GM03348 (cell line): Measurements from ENCODE around the gene CTNNB1.

Experiments
- DNase-seq: peaks from one replicate; pipeline ENCODE4 v3.0.0; 2012; ENCODE audit warnings: low spot score

Gene CTNNB1

DNA sequence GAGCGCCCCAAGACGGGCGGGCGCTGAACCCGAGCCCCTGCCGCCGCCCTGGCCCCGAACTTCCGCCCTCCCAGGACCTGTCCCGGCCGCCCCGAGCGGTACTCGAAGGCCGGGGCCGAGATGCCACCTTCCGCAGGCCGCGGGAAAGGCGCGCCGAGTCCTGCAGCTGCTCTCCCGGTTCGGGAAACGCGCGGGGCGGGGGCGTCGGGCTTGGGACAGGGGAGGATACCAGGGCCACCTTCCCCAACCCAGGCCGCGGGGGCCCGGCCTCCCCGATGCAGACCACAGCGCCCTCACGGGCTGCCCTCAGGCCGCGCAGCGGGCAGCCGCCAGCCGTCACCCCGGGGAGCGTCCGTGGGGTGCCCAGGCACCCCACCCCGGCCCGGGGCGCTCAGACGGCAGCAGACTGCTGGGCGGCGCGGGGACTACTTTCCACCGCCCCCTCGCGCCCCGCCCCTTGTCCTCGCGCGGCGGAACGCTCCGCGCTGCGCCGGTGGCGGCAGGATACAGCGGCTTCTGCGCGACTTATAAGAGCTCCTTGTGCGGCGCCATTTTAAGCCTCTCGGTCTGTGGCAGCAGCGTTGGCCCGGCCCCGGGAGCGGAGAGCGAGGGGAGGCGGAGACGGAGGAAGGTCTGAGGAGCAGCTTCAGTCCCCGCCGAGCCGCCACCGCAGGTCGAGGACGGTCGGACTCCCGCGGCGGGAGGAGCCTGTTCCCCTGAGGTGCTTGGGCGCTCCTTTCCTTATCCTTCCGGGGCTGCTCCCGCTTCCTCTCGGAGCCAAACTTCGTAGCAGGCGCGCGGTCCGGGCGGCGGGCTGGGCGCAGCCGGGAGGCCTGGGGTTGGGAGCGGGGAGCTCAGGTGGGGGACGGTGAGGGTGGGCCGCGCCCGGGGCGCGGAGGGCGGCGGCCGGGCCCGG is at the start of gene CTNNB1:
Gene CTNNB1, plus strand, starts transcription at position 556 of the 916 bp plus-strand sequence. CDS start 24,564 bp downstream, outside the sequence.
- peak; percentile 94 for DNase-seq

DNA sequence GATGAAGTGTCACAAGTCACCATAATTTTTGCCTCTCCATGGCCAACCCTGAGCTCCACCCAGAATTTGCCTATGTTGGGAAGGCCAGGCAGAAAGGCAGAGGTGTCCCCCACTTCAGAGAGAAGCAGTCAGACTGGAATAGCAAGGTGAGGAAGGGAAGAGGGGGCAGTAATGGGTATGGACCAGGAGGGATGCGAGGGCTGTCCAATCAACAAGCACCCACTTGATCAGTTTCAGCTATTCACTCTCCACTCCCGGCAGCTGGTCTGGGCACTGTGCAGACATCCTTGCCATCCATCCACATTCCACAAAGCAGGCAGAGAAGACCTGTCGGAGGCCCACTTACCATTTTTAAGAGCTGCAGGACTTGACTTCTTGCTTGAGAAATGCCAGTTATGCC is 43.5 kb upstream of the CTNNB1 start:
- DNase-seq, result no peak

- DNase-seq, result no peak
Observed at GRCh38 chr3:41158947-41159346, 40.4 kb upstream of the CTNNB1 start.

DNA sequence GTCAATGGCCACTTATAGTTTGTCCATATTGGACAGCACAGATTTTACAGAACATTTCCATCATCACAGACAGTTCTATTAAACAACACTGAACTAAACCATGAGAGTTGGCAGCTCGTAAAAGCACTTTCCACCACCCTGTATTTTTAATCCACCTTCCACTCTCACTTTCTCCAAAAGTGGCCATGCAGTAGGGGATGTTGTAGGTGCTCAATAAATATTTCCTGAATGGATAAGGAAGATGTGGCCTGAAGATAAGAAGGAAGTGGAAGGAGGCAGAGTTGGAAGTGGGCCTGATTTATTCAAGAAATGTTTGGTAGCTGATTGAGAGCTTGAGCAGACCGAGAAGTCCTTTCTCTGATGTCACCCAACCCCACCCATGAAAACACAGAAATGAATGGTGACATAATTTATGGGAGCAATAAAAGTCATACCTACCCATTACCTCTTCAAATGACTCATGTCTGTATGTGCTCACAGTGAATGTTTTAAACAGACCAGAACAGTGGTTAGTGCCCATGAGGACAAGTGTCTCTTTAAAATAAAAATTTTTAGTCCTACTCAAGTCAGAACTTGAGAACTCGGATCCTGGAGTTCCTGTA is 39.6 kb upstream of the CTNNB1 start:
- no peak for DNase-seq

DNA sequence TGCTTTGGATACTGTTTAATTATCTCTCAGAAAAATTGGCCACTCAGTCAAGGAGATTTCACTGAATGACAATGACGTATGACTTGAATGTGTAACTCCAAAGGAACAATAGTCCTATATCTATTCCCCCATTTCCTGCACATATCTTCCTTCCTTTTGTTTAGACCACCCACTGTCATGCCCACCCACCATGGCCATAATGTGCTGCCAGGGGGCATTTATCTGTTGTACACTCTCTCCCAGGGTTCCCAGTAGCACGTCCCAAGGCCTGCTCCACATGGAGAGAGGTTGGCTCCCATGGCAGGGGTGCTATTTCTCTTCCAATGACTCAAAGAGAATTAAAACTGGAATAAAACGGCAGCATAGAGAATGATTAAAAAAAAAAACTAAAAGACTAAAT is 36.8 kb upstream of the CTNNB1 start:
- no peak for DNase-seq

DNA sequence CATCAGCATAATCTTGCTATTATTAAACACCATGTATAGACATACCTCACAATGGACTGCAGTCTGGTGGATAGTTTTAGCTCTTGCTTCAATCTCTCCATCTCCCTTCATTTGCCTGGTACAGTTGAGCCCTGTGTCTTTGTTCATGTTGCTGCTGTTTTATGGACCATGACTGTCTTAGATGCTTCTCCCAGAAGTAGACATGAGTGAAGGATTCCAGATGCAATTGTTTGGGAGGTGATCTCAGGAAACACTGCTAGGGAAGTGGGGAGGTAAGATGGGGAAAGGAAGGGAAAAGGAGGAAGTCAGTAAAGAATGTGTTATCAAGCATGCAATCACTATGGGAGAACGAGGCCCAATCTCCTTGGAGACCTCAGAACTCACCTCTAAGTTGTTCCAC is 36.3 kb upstream of the CTNNB1 start:
- no peak for DNase-seq

DNA sequence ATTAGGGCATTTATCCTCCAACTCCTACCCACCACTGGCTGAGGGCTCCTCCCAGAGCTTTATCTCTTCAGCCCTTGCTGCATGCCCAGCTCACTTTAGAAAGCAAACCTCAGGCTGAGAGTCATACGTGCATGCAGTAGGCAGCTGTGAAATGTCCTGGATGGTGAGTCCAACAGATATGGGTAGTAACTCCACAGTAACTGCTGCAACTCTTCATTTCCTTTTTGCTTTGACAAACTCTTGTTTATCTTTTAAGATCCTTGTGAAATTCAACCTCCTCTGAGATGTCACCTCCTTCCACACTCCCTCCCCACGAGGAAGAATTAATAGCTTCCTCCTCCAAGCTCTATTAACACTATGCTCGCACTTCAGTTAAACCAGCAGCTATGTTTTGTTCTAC is 35.9 kb upstream of the CTNNB1 start:
- DNase-seq, result no peak

GRCh38 chr3:41164777-41165176 is 34.5 kb upstream of the CTNNB1 start:
- DNase-seq, result no peak

DNA sequence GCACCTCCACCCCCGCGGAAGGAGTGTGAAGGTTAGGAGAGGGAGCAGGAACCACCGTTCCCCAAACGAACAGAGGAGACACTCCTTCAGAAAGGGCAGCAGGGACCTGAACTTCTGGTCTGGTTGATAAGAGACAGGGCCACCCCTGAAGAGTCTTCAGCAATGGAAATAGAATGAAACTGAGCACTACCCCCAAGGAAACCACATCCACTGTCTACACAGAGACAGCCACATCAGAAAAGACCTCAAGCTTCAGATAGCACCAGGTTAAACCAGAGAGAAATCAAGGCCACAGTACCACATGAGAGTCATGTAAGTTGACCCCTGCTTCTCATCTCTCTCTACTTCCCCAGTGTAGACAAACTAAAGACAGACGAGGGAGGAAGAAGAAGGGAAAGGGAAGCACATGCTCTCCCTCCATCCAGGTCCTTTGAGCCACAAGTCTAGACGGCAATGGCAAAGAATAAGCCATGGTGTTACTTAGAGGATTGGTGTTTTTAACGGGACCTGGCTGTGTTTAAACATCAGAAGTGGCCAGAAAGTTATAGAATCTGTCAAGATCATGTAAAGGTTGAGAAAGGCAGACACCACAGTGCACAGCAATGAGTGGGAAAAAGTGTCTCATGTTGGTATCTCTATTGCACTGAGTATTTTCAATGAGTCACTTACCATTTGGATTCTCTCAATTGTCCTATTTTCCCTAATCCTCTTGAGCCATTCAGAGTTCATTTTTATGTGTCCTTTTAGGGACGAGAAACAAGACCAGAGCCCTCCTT is 31.4 kb upstream of the CTNNB1 start:
- DNase-seq, result no peak

DNA sequence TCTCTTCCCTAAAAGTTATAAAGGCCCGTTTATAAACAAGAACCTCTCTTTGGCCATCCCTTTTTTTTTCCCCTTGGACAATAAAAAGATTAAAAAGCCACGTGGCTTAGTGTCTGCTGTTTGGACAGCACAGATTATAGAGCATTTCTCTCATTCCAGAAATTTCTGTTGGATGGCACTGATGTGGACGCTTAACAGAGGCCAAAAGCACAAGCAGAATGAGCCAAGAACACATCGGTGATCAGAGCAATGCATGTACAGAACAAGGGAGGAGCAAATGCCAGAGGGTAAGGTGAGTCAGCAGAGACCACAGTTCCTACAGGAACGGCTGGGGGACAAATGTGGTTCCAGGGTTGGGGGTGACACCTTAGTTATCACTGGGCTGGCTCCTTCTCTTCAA is 30.3 kb upstream of the CTNNB1 start:
- DNase-seq, result no peak

- DNase-seq, result no peak
Observed at GRCh38 chr3:41173926-41174885, 25.1 kb upstream of the CTNNB1 start.

DNA sequence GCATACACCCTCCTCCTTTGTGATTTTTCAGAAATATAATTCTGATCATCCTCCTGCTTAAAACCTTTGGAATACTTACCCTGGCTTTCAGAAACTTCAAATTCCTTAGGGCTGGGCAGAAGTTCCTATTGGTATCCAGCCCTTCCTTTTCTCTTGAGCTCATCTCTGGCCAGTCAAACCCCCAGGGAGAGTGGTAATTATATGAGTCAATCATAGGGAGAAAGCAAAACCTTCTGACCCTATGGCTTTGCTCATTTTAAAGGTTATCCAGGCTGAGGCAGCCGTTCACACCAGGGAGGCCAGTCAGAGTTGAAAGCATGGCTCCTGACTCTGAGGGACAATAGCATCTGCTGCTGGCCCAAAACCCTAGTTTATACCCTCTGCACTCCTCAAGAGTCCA is 23.9 kb upstream of the CTNNB1 start:
- no peak for DNase-seq

DNA sequence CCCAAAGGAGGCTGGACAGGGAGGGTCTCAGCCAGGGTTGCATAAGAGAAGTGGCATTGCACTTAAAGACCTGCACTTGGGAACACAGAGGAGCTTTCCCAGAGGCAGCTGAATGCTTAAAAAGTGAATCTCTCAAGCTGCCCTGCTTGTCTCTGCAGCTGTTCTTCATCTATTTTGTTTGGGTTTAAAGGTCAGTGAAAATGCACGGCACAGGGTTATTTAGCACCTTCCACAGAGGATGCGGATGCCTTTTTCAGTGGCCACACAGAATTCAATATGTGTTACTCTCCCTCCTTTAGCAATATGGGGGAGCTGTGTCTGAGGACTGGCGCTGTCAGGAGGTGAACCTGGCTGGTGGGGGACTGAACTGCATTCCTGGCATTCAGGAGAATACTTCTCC is 22.7 kb upstream of the CTNNB1 start:
- DNase-seq, result no peak

DNA sequence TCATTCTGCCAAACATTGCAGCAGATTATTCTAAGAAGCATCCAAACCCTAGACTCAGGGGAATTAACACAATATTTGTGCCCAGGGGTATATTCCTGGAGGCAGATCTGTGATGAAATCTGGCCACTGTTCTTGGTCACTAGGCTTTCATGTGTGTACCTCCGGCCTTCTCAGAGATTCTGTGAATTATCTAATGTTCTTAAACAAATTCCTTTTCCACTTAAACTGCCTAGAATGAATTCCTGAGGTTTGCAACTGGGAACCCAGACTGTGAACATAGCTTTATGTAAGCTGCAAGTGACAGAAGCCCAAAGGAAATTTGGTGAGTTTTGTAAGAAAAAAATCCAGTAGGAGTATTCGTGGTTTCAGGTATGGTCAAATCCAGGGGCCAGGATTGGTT is 20.7 kb upstream of the CTNNB1 start:
- no peak for DNase-seq

DNA sequence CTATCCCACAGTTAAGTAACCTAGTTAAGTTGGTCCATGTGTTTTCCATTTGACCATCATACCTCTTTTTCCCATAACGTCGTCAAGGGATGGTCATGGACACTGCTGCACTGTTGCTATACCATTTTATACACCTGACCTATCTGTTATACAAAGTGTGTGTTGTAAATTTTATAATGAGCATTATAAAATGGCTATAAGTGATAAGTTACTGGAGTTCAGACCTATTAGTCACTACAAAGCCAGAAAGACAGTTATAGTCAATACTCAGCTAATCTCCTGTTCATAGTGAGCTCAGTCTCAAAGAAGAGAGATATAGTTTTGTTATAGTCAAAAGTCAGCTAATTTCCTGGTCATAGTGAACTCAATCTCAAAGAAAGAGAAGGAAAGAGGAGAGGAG is 18.9 kb upstream of the CTNNB1 start:
- DNase-seq, result no peak

GRCh38 chr3:41182504-41183059 is 16.7 kb upstream of the CTNNB1 start:
- DNase-seq, result no peak

DNA sequence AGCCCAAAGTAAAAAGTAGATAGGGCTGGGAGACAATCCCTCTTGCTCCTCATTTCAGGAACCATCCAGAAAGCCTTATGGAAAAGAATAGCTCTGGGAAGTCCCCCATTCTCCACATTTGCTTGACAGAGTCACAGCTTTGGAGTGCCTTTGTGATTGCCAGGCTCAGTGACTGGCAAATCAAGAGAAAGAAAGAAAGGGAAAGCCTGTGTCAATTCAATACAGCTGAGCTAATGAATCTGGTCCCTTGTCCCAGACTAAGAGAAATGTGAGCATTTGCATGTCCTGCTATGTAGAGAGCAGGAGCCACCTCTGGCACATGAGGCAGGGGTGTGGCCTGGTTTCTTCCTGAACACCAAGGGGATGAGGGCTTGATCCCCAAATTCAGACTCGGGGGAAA is 14.9 kb upstream of the CTNNB1 start:
- DNase-seq, result no peak

DNA sequence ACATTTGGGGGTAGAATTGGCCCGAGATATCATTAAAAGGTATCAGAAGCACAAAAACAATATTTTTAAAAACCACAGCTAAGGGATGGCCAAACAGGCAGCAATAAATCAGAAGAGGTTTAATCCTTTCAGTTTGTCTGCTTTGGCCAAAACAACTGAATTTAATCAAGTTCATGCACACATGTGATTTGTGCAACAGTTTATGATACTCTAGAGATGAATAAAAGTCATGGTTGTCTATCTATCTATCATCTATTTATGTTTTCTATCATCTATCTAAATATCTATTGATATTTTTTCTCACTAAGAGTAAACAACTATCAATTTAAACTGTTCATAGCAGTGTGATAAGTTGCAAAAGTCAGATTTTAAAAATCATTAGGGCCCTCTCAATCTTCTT is 13.0 kb upstream of the CTNNB1 start:
- DNase-seq, result no peak

DNA sequence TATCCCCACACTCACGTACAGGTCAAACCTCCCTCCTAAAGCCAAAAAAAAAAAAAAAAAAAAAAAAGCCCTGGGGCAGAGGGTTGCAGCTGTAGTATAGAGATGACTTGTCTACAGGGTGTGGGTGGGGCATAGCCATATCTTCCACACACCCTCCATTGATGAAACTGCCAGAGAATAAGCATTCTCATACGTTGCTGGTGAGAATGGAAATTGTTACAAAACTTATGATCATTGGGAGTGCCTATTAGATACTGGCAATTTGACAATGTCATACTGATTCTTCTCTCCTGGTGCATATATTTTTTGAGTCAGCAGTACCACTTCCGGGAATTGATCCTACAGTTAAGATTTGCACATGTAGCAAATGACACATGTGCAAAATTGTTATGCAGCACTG is 11.0 kb upstream of the CTNNB1 start:
- DNase-seq, result no peak

DNA sequence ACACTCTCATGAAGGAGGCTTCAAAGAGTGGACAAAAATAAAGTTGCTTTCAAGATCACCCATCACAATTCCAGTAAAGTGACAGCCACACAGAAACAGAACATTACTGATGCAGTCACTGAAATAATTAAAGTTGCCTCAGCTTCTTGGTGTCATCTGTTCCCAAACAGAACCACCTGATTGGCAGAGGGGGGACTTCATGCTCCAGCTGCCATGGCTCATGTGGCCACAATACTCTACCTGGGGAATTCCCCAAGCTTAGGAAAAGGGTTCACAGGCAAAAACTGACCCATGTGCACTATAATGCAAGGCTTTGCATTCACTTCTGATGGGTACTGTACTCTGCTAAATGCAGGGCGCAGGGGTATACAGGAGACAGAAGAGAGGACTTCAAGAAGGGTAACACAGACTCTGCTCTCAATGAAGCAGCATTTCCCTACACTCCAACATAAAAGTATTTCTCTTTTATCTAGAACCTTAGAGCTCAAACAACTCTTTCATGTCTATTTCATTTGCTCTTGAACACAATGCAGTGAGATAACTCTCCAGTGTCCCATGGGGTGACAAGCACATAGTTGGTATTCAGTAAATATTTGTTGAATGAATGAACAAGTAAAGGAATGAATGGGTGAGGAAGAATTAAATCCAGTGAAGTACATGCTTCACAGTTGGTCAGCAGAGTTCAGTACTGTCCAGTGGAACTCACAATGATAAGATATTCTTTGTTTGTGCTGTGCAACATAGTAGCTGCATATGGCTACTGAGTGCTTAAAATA is 8.6 kb upstream of the CTNNB1 start:
- DNase-seq, result no peak

DNA sequence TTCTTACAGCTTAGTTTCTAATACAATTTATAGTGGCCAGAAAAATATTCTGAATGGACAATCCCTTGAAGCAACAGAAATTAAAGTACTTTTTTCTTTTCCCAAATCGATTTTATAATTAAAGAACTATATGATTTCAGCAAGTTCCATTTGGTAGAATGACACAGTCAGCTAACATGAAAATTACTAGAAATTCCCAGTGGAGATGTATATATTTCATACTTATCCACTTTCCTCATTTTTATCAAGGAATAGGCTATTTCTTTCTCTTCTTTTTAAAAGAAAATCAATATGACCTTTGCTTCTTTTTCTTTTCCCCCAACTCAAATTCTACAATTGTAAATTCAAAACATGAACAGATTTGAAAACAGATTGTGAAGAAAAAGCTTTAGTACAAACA is 6.4 kb upstream of the CTNNB1 start:
- no peak for DNase-seq
